Erythroblast (primary cell): ENCODE data around the gene SAMD9L.

Experiments used
- GATA1 ChIP-seq: IDR thresholded peaks from 2 replicates; pipeline ENCODE4 v1.6.1; 2011; ENCODE audit warnings: low read depth, mild to moderate bottlenecking, control low read depth, low read length, moderate library complexity
- POLR2A ChIP-seq: IDR thresholded peaks from 2 replicates; pipeline ENCODE4 v1.6.1; 2011; ENCODE audit warnings: mild to moderate bottlenecking, low read length

DNA sequence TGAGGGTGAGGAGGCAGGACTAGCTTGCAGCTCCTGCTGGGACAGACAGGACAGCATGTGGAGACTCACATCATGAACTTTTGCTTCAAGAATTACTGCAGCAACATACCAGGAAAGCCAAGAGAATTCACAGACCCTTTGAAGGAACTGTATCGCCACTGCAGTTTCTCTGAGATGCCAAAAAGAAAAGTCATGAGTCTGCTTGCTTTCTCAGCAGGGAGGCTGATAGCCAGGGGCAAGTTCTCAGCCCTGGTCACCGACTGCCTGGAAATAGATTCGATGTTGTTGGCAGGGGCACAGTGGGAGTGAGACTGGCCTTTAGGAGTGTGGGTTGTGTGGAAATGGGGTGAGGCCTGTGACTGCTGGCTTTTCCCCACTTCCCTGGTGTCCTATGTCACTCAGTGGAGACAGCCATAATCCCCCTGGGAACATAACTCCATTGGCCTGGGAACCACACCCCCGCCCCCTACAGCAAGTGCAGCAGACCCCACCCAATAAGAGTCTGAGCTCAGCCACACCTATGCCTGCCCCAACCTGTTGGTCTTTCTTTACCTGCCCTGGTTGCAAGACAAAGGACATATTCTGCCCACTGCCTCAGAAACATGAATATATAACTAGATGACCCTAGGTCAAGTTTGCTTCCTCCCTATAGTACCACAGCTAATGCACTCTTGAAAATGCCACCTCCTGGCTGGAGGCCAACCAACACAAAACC, 28.8 kb downstream of the SAMD9L start:
- no peak for TF ChIP-seq POLR2A
- TF ChIP-seq GATA1, result no peak
